Karpas-422 (cell line): ENCODE measurements around the gene GPR52. TPM values are rescaled to one million over a fixed set of nuclear protein-coding genes. Genes with fewer than 3 reads are reported as not detected.
"Not testable (repeated sequence)": the region's sequence is repeated elsewhere in the genome, so short reads cannot be mapped to it uniquely, and the experiment has no call there.

Experiments
- DNase-seq: peaks from one replicate; pipeline ENCODE4 v3.0.0-alpha.2; 2015
- H2AFZ ChIP-seq: fragments of 200-600 bp; sonication (generic); 2 replicates; pipeline ENCODE4 v1.6.1; 2014; ENCODE audit warnings: antibody characterized with exemption, low read length, mixed read lengths
- H3K27ac ChIP-seq: fragments of 200-600 bp; sonication (generic); 2 replicates; pipeline ENCODE4 v1.5.1; 2014; ENCODE audit warnings: mild to moderate bottlenecking, low read length, moderate library complexity
- H3K27me3 ChIP-seq: fragments of 200-600 bp; sonication (generic); 2 replicates; pipeline ENCODE4 v1.6.1; 2014; ENCODE audit warnings: low read length, mixed read lengths
- H3K36me3 ChIP-seq: fragments of 200-600 bp; sonication (generic); 2 replicates; pipeline ENCODE4 v1.6.1; 2014; ENCODE audit warnings: low read length, mixed read lengths; ENCODE audit not compliant: insufficient read depth
- H3K4me1 ChIP-seq: fragments of 200-600 bp; sonication (generic); 2 replicates; pipeline ENCODE4 v1.6.1; 2014; ENCODE audit warnings: mild to moderate bottlenecking, low read length, mixed read lengths
- H3K4me2 ChIP-seq: fragments of 200-600 bp; sonication (generic); 2 replicates; pipeline ENCODE4 v1.6.1; 2014; ENCODE audit warnings: low read length, low read depth, mild to moderate bottlenecking; ENCODE audit not compliant: poor library complexity, severe bottlenecking
- H3K4me3 ChIP-seq: fragments of 200-600 bp; sonication (generic); 2 replicates; pipeline ENCODE4 v1.5.1; 2014; ENCODE audit warnings: mild to moderate bottlenecking, antibody characterized with exemption, low read length, mixed read lengths
- H3K79me2 ChIP-seq: fragments of 200-600 bp; sonication (generic); 2 replicates; pipeline ENCODE4 v1.6.1; 2014; ENCODE audit warnings: mild to moderate bottlenecking, low read length, mixed read lengths
- H3K9ac ChIP-seq: fragments of 200-600 bp; sonication (generic); 2 replicates; pipeline ENCODE4 v1.6.0; 2014; ENCODE audit warnings: low read length
- H3K9me2 ChIP-seq: fragments of 200-600 bp; sonication (generic), shearing (Covaris generic); replicated peaks from 2 replicates; pipeline ENCODE4 v1.6.0; 2014; ENCODE audit warnings: mild to moderate bottlenecking, low read length, moderate library complexity; ENCODE audit not compliant: insufficient read depth
- H3K9me3 ChIP-seq: fragments of 300-700, 200-600 bp; sonication (generic); 2 replicates; pipeline ENCODE4 v1.6.1; 2014; ENCODE audit warnings: low read length, mixed read lengths
- H4K20me1 ChIP-seq: fragments of 200-600 bp; sonication (generic); 2 replicates; pipeline ENCODE4 v1.6.1; 2014; ENCODE audit warnings: mild to moderate bottlenecking, antibody characterized with exemption, low read length, low read depth; ENCODE audit not compliant: insufficient read depth
- total RNA-seq: library from RNA; depleted of rRNA; stranded (reverse); fragments of >200 nt; shearing (Covaris generic); gene quantifications from 2 replicates; pipeline ENCODE4 v1.2.3, GENCODE V29; 2014; ENCODE audit warnings: low replicate concordance

Gene GPR52
- total RNA-seq, 1 experiment from 2014 or later: 2.5 TPM

DNA sequence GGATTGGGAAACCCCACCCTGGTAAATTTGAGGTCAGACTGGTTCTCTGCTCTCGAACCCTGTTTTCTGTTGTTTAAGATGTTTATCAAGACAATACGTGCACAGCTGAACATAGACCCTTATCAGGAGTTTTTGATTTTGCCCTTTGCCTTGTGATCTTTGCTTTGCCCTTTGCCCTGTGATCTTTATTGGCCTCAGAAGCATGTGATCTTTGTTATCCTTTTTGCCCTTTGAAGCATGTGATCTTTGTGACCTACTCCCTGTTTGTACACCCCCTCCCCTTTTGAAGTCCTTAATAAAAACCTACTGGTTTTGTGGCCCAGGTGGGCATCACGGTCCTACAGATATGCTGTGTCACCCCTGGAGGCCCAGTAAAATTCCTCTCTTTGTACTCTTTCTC is 38.0 kb upstream of the GPR52 start:
- not testable (repeated sequence) for H3K27me3 ChIP-seq, H3K9me3 ChIP-seq, H3K9me2 ChIP-seq, H2AFZ ChIP-seq, H3K9ac ChIP-seq, H3K4me1 ChIP-seq, DNase-seq, H3K27ac ChIP-seq, H4K20me1 ChIP-seq, H3K79me2 ChIP-seq, H3K4me2 ChIP-seq, H3K36me3 ChIP-seq, H3K4me3 ChIP-seq

DNA sequence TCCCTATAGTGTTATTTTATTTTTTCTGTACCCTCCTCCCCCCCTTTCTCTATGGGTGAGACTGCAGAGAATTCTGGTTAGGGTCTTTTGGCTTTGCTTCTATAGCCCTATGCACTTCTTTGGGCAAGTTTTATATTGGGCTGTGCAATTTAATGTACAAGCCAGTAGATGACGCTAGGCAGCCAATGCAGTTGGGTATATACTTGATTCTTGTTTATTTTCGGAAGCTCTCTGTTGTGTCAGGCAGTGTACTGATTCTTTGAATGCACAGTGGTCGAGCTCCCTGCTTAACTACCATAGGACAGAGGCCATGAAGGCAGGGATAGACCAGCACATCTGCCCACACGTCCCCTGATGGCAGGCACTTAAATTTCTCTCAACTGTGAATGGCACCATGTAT is 34.1 kb upstream of the GPR52 start:
- Histone ChIP-seq H3K27ac (no peak overlapping the region), H3K36me3 (no peaks in the 10 kb centered on the region), H2AFZ (no peak overlapping the region), H3K4me1 (no peaks in the 10 kb centered on the region), H3K4me3 (no peak overlapping the region), H3K9me3 (no peaks in the 10 kb centered on the region), H3K27me3 (no peaks in the 10 kb centered on the region), H3K9me2 (no peaks in the 10 kb centered on the region), H4K20me1 (0 out of 2 replicates have a peak, but pooled peaks cover 4% of the 10 kb centered on the region), H3K9ac (no peak overlapping the region), H3K79me2 (no peaks in the 10 kb centered on the region), H3K4me2 (no peak overlapping the region)
- DNase-seq: peak; percentile 43

DNA sequence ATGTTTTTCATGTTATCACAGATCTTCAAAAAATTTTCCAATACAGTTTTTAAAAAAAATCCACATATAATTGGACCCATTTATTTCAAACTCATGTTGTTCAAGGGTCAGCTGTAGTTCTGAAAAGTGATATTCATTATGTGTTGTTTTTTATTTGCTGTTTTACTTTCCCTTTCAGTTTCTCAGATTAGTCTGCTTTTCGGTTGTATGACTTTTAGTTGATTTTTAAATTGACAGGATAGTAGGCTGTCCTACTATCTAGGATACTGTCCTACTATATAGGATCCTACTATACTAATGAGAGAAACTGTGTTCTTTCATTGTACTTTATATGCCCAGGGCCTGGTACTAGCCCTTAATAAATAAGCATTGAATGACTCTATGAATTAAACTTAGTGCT is 33.6 kb upstream of the GPR52 start:
- DNase-seq: no peak
- no peak overlapping the region for H3K9ac ChIP-seq
- no peak overlapping the region for H2AFZ ChIP-seq
- H3K4me1 ChIP-seq: no peaks in the 10 kb centered on the region
- H3K36me3 ChIP-seq: no peaks in the 10 kb centered on the region
- H3K27ac ChIP-seq: no peak overlapping the region
- 0 out of 2 replicates have a peak, but pooled peaks cover 4% of the 10 kb centered on the region for H4K20me1 ChIP-seq
- H3K4me3 ChIP-seq: no peak overlapping the region
- no peaks in the 10 kb centered on the region for H3K27me3 ChIP-seq
- no peak overlapping the region for H3K4me2 ChIP-seq
- no peaks in the 10 kb centered on the region for H3K9me3 ChIP-seq
- H3K9me2 ChIP-seq: no peaks in the 10 kb centered on the region
- no peaks in the 10 kb centered on the region for H3K79me2 ChIP-seq

DNA sequence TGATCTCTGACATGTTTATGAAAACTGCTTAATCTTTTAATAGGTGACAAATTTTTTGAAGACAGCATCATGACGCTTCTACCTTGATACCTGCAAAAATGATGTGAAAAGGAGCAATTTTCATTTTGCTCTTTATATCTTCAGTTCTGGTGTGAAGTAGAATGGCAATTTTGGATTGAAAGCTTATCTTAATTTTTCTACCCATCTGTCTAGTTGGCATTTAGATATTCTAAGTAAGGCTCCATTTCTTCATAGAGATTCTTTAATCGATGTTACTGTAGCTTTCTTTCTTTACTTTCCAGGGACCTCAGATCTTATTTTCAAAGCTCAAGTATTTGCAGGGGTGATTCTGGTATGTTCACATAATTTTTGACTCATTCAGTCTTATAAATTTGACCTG is 32.3 kb upstream of the GPR52 start:
- Histone ChIP-seq H4K20me1 (0 out of 2 replicates have a peak, but pooled peaks cover 4% of the 10 kb centered on the region), H3K27ac (no peak overlapping the region), H2AFZ (no peak overlapping the region), H3K36me3 (no peaks in the 10 kb centered on the region), H3K27me3 (no peaks in the 10 kb centered on the region), H3K9me3 (no peaks in the 10 kb centered on the region), H3K9me2 (no peaks in the 10 kb centered on the region), H3K4me3 (no peak overlapping the region), H3K9ac (no peak overlapping the region), H3K79me2 (no peaks in the 10 kb centered on the region), H3K4me2 (no peak overlapping the region), H3K4me1 (no peaks in the 10 kb centered on the region)
- no peak for DNase-seq

DNA sequence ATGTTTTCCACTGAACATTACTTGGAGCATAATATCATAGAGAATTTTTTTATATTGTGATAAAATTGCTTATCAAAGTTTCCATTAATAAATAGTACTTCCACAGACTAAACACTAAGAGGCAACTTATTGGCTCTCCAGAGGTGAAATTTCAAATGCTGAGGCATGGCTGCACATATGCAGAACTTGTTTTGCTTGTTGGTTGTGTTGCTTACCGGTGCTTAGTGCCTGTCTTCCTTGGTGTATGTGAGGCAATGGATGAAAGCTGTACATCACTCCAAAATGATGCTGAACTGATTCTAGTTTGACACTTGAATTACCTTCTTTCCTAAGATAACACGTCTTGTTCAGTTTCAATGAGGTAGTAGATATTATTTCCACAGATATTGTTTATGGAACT is 29.8 kb upstream of the GPR52 start:
- no peaks in the 10 kb centered on the region for H3K9me2 ChIP-seq

DNA sequence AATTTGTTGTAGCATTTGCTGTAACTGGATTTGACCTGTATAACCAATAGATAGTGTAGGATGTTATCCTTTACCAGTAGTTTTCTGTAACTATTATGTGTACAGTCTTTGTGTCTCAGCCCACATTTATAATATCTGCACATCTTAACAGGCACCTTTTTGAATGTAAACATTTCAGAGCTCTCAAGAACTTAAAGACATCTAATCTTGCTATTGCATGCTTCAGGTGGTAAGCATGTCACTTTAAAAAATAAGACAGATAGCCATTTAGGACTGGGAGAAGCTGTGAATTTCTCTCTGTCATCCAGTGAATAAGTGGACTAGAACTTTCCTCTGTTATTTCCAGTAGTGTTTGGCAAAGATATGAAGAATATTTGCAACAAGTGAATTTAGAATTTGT is 22.6 kb upstream of the GPR52 start:
- Histone ChIP-seq H3K36me3 (no peaks in the 10 kb centered on the region), H3K9me3 (no peaks in the 10 kb centered on the region), H3K4me3 (no peak overlapping the region), H3K9me2 (no peaks in the 10 kb centered on the region), H3K27ac (no peak overlapping the region), H3K9ac (no peak overlapping the region), H3K4me1 (no peaks in the 10 kb centered on the region), H2AFZ (no peak overlapping the region), H4K20me1 (no peaks in the 10 kb centered on the region), H3K79me2 (no peaks in the 10 kb centered on the region), H3K4me2 (no peak overlapping the region), H3K27me3 (no peaks in the 10 kb centered on the region)
- DNase-seq: no peak

More for the DNA sequence above, 29.8 kb upstream of the GPR52 start:
- no peak overlapping the region for H3K4me2 ChIP-seq
- no peaks in the 10 kb centered on the region for H3K79me2 ChIP-seq
- no peaks in the 10 kb centered on the region for H3K27me3 ChIP-seq
- no peaks in the 10 kb centered on the region for H3K9me3 ChIP-seq
- no peaks in the 10 kb centered on the region for H3K4me1 ChIP-seq
- no peaks in the 10 kb centered on the region for H3K36me3 ChIP-seq
- H3K4me3 ChIP-seq: no peak overlapping the region
- no peak overlapping the region for H3K9ac ChIP-seq
- no peak overlapping the region for H3K27ac ChIP-seq
- H2AFZ ChIP-seq: no peak overlapping the region
- H4K20me1 ChIP-seq: no peaks in the 10 kb centered on the region
- no peak for DNase-seq

DNA sequence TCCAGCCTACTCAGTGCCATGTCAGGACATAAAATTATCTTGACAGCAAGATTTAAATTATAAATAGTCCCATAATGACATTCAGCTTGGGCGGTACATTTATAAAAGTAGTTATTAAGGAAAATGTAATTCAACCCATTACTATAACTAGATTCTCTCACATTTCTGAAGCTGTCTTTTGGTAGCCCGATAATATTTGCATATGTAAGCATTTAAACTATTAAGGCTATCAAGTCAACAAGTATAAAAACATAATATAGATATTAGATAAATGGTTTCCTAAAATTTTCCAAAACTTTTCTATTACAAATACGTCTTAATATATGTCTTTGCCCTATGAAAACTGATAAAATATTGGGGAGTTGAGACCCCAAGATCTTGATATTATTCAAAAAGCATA is 21.6 kb upstream of the GPR52 start:
- no peaks in the 10 kb centered on the region for H3K27me3 ChIP-seq
- no peaks in the 10 kb centered on the region for H3K4me1 ChIP-seq
- H3K4me2 ChIP-seq: no peak overlapping the region
- H3K9me2 ChIP-seq: no peaks in the 10 kb centered on the region
- no peak overlapping the region for H3K27ac ChIP-seq
- no peaks in the 10 kb centered on the region for H3K9me3 ChIP-seq
- H4K20me1 ChIP-seq: no peaks in the 10 kb centered on the region
- H3K9ac ChIP-seq: no peak overlapping the region
- H2AFZ ChIP-seq: no peak overlapping the region
- H3K4me3 ChIP-seq: no peak overlapping the region
- no peaks in the 10 kb centered on the region for H3K36me3 ChIP-seq
- no peak for DNase-seq
- no peaks in the 10 kb centered on the region for H3K79me2 ChIP-seq

DNA sequence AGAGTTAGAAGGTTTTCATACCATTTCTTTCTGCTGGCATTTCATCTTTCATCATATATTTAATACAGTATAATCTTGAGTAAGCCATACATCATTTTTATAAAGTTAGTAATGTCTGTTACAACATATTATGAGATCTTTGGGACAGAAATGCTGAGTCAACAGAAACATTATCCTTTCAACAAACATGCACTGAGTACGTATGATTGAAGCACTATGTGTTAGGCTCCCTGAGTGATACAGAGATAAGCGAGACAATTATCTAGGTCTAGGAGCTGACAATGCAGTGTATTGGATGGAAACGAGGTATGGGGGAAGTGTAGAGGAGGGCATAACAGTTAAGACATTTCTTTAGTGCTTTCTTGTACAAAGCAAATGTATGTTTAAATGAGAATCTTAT is 19.7 kb upstream of the GPR52 start:
- Histone ChIP-seq H3K79me2 (no peaks in the 10 kb centered on the region), H3K36me3 (no peaks in the 10 kb centered on the region), H2AFZ (no peak overlapping the region), H3K4me2 (no peak overlapping the region), H3K4me1 (no peaks in the 10 kb centered on the region), H4K20me1 (no peaks in the 10 kb centered on the region), H3K4me3 (no peak overlapping the region), H3K27me3 (no peaks in the 10 kb centered on the region), H3K9me3 (no peaks in the 10 kb centered on the region), H3K9me2 (no peaks in the 10 kb centered on the region), H3K27ac (no peak overlapping the region), H3K9ac (no peak overlapping the region)
- no peak for DNase-seq

DNA sequence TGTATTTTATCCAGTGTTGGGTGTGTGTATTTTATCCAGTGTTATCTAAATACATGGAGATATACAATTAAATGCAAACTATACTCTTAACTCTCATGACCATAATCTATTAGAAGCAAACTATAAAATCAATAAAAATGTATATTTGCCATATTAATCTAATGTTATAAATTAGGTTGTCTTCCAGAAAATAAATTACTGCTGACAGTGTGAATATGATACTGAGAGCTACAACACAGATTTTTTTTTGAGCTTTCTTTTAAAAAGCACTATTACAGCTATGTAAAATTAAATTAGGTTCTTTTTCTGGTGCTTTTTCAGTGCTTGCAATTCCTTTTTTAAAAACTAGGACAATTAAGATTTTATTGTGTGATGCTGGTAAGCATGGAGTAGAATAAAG is 19.0 kb upstream of the GPR52 start:
- H3K4me1 ChIP-seq: no peaks in the 10 kb centered on the region
- no peak overlapping the region for H3K4me2 ChIP-seq
- H3K4me3 ChIP-seq: no peak overlapping the region
- H3K9me2 ChIP-seq: no peaks in the 10 kb centered on the region
- no peaks in the 10 kb centered on the region for H3K9me3 ChIP-seq
- no peak overlapping the region for H2AFZ ChIP-seq
- H3K27ac ChIP-seq: no peak overlapping the region
- no peaks in the 10 kb centered on the region for H3K27me3 ChIP-seq
- H3K36me3 ChIP-seq: no peaks in the 10 kb centered on the region
- no peaks in the 10 kb centered on the region for H4K20me1 ChIP-seq
- DNase-seq: no peak
- H3K79me2 ChIP-seq: no peaks in the 10 kb centered on the region
- H3K9ac ChIP-seq: no peak overlapping the region
